GM23338 (cell line): ENCODE results near the gene MYO9B.

Source experiments
- CTCF ChIP-seq, 2 experiments: fragments of 200-600 bp in 1 of 2; sonication (generic) in 1 of 2; conservative IDR thresholded peaks; 2 replicates each; pipeline versions ENCODE4 v1.5.1 to v1.6.1; 2016 to 2017; ENCODE audit warnings: antibody characterized with exemption in 2 of 2, low read depth in 2 of 2, mild to moderate bottlenecking in 2 of 2, moderate library complexity in 1 of 2
- EZH2 ChIP-seq: fragments of 200-600 bp; sonication (generic); IDR thresholded peaks from one replicate; pipeline ENCODE4 v1.8.0; 2017; ENCODE audit warnings: antibody characterized with exemption, mild to moderate bottlenecking, low read depth; ENCODE audit not compliant: unreplicated experiment
- EZH2phosphoT487 ChIP-seq: fragments of 200-600 bp; sonication (generic); IDR thresholded peaks from one replicate; pipeline ENCODE4 v1.8.1; 2018; ENCODE audit warnings: antibody characterized with exemption; ENCODE audit not compliant: unreplicated experiment

- TF ChIP-seq EZH2 (no peak), CTCF (conservative IDR thresholded peaks at IDR 0.05; ENCODE audit: low read depth in 2 of 2) (peak in 1 of 2 experiments; percentile 16; a peak in 1 of 4 replicates), EZH2phosphoT487 (no peak)
These were observed 59.6 kb downstream of the MYO9B start for GRCh38 chr19:17135001-17135853.
